ENCODE data around the gene KDR.

Gene KDR

DNA sequence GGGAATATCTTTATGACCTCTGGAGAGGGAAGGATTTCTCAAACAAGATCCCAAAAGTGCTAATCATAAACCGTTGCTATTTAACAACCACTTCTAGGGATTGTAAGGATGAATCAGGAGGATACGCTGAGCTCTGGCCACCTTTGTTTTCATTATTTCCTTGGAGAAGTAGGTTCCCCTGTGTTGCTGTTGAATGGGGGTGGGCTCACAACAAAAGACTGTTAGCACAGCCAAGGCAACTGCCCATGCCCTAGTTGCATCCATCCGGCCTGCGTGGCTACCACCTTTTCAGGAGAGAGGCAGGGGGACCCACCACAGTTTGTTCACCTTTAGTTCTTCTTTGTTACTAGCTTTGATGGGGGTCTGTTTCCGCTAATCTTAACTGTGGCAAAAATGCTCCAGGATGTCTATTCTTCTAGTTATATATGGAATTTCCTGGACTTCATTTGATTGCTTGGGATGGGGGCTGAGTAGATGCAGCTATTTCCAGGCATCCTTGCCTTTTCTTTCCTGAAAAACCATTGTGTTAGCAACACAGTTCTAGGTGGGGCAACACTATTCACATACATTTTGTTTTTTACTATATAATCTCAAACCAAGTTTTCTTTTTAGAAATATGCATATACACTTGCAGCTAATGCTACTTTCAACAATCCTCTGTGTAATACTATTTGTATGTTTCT is 95.4 kb downstream of the KDR start:
- DNase-seq, result no peak

DNA sequence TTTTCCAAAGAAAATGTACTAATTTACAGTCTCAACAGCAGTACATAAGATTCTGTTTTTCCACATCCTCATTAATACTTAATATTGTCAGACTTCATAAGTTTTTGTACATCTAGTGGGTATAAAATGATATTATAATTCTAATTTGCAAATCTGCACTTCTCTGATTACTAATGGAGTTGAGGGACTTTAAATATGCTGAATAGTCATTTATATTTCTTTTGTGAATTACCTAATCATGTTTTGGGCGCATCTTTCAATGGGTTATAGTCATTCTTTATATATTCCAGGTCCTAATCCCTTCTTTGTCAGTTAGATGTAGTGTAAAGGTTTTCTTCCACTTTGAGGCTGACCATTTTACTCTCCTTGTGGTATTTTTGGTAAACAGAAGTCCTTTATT is 96.1 kb downstream of the KDR start:
- DNase-seq, result no peak

Data from amygdala (tissue), 56 donors.